AML-193 (cell line): Measurements from ENCODE around the gene UGT8.
A peak's percentile ranks its signal among the peaks of the same experiment; 100 is the strongest.

Experiments used
- DNase-seq, 2 experiments: peaks; one replicate each; lab custom pipeline; 2025; lab: John Stamatoyannopoulos, UW

Gene UGT8

DNA sequence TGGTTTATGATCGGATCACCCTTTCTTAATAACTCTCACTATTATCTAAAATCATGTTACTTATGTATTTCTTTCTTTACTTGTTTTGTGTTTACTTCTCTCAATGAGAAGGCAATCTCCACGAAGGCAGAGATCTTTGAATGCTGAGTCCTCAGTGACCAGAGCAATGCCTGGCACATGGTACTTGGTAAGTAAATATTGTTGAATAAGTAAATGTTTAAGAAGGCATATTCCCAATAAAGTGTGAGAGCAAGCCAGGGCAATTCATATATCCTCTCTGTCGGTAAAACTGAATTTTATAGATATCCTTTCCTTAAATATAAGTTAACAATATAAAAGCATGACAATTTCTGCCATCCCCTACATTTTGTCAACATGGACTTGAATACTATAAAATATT is 94.4 kb downstream of the UGT8 start:
- DNase-seq, result no peak

DNA sequence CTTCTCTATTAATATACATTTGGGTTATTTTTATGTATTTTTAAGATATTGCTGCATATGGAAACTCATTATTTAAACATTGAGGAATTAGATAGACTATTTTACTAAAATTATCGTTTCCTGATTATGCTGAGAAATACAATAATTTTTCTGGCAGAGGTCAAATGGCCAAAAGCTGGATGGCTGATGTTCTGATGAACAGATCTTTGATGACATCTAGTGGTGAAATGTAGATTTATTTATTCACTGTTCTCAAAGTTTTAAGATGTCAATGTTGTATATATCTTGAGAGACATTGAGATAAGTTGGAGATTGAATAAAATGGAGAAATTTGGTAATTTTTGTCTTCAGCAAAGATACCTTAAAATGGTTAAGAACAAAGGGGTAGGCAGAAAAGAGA is 96.2 kb downstream of the UGT8 start:
- peak; percentile 30 to 47 for DNase-seq

DNA sequence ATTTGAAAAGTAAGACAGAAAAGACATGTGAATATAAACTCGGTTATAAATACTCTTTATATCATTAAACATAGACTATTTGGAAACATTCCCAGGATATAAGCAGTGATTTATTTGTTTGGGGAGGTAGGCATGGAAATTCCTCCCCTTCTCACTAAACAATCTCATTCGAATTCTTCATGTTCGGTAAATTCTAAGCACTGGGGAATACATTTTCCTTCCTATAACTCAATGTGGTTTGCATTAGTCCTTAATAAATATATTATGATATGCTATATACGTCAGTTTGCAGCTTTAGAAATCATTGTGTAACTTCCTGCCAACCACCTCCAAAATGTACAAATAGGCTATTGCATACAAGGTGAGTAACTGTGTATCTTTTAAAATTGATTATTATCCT is 99.6 kb downstream of the UGT8 start:
- DNase-seq, result no peak

DNA sequence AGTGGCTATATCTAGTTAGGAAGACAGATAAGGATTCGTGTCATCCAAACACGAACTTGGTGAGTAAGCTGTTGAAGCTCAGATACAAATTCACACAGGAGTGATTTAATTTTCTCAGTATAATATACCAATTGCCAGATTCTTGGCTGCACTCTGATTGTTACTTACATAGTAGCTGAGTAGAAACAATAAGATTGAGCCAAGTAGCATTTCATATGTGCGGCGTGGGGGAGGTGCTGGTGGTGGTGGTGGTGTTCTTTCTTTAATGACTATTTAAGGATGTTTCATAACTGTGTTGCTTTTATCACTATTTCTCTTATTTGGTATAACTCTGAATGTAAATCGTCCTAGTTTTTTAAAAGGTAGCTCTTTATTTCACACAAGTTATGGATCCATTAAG is 102.9 kb downstream of the UGT8 start:
- no peak for DNase-seq

DNA sequence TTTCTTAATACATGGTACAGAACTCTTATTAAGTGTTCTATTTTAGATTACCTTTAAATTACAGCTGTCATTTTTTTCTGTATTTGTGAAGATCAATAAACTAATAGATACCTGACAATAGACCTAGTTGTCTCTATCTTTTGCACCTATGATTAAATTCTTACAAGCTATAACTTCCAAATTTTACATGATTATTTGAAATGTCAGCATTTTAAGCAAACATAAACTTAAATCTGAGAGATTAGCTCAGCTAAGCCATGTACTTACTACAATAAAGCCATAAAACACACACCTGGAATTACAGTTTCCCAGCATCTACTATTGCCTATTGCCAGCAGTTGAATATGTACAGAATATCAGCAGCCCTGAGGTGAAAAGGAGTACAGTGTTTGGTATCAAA is 118.8 kb downstream of the UGT8 start:
- DNase-seq, result no peak

DNA sequence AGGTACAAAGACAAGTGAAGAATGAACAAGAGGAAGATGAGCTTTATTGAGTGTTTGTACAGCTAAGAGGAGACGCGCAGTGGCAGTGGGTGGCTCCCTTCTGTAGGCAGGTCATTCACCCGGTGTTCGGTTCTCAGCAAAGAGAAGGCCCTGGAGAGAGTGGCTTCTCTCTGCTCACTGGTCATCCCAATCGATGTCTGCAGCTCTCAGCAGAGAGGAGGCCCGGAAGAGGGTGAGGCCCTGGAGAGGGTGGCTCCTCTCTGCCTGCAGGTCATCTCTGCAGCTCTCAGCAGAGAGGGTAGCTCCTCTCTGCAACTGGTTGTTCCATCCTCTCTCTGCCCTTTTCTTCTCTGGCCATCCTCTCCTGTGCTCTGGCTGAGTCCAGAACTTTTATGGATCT is 126.5 kb downstream of the UGT8 start:
- no peak for DNase-seq

DNA sequence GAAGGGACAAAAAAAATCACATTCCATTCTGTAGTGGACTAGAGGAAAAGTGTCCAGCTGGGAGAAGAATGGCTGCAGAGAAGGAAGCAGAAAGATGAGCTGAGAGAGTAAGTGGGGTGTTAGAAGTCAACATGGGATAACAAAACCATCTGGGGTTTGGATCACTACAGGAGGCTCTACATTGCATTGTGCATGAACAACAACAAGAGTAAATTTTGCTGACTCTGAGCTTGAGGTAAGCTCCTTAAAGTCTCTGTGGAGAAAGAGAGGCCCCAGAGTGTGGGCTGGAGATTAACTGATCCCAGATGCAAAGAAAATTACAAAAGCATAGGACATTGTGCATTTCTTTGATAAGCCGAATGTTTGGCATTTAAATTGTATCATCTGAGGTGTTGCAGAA is 128.9 kb downstream of the UGT8 start:
- no peak for DNase-seq
